PC-9 (cell line): ENCODE measurements around the gene NLE1. TPM values are rescaled to one million over a fixed set of nuclear protein-coding genes. Genes with fewer than 3 reads are reported as not detected.
"Not testable (repeated sequence)": the region's sequence is repeated elsewhere in the genome, so short reads cannot be mapped to it uniquely, and the experiment has no call there.

ENCODE experiments used
- BruUV-seq: library from RNA; stranded (reverse); fragments of 400-500 nt; replicated peaks from 2 replicates; lab custom pipeline; 2021; lab: Mats Ljungman, UMichigan
- CTCF ChIA-PET: fragments of 300-600 bp; sonication (Branson Sonifier 250); formaldehyde crosslinking; loops from one replicate; lab custom pipeline; 2022; ENCODE audit warnings: antibody characterized with exemption; lab: Charles Lee
- POLR2A ChIA-PET: fragments of 300-600 bp; sonication (Branson Sonifier 250); formaldehyde crosslinking; loops from one replicate; lab custom pipeline; 2022; ENCODE audit warnings: antibody characterized with exemption; ENCODE audit not compliant: unreplicated experiment; lab: Charles Lee
- DNase-seq, 2 experiments: peaks; one replicate each; pipeline versions ENCODE4 v3.0.0 to v3.0.0-alpha.2; 2015 to 2022; ENCODE audit warnings: mixed read lengths in 1 of 2
- H2AFZ ChIP-seq: fragments of 200-600 bp; sonication (generic); 2 replicates; pipeline ENCODE4 v1.8.1; 2017; ENCODE audit warnings: antibody characterized with exemption
- H3F3A ChIP-seq: fragments of 200-600 bp; sonication (generic); 2 replicates; pipeline ENCODE4 v1.8.1; 2017; ENCODE audit warnings: antibody characterized with exemption, mild to moderate bottlenecking, low read depth; ENCODE audit not compliant: insufficient read depth
- H3K27ac ChIP-seq: fragments of 200-600 bp; sonication (generic); 2 replicates; pipeline ENCODE4 v1.6.1; 2016; ENCODE audit warnings: mixed run types
- H3K27me3 ChIP-seq: fragments of 200-600 bp; sonication (generic); 2 replicates; pipeline ENCODE4 v1.6.1; 2016; ENCODE audit warnings: low read depth, mixed run types; ENCODE audit not compliant: insufficient read depth
- H3K36me3 ChIP-seq: fragments of 200-600 bp; sonication (generic); 2 replicates; pipeline ENCODE4 v1.6.1; 2016; ENCODE audit warnings: low read depth, mixed run types
- H3K4me1 ChIP-seq: fragments of 200-600 bp; sonication (generic); replicated peaks from 2 replicates; pipeline ENCODE4 v1.6.1; 2016; ENCODE audit warnings: mixed run types; ENCODE audit not compliant: insufficient read depth
- H3K4me2 ChIP-seq: fragments of 200-600 bp; sonication (generic); 2 replicates; pipeline ENCODE4 v1.6.1; 2017; ENCODE audit warnings: mixed run types
- H3K4me3 ChIP-seq: fragments of 200-600 bp; sonication (generic); 2 replicates; pipeline ENCODE4 v1.6.1; 2016; ENCODE audit warnings: mixed run types
- H3K79me2 ChIP-seq: fragments of 200-600 bp; sonication (generic); 2 replicates; pipeline ENCODE4 v1.6.1; 2017; ENCODE audit warnings: low read depth, mixed run types
- H3K9me2 ChIP-seq: fragments of 200-600 bp; sonication (generic); 2 replicates; pipeline ENCODE4 v1.8.1; 2017; ENCODE audit warnings: mild to moderate bottlenecking; ENCODE audit not compliant: insufficient read depth
- H3K9me3 ChIP-seq: fragments of 200-600 bp; sonication (generic); 2 replicates; pipeline ENCODE4 v1.8.1; 2016; ENCODE audit warnings: low read depth; ENCODE audit not compliant: insufficient read depth
- H4K20me1 ChIP-seq: fragments of 200-600 bp; sonication (generic); 2 replicates; pipeline ENCODE4 v1.8.1; 2017; ENCODE audit not compliant: insufficient read depth
- EZH2 ChIP-seq: fragments of 200-600 bp; sonication (generic); IDR thresholded peaks from 2 replicates; pipeline ENCODE4 v1.8.0; 2017; ENCODE audit warnings: antibody characterized with exemption, low read depth
- intact Hi-C: fragments of 100-400 bp; cut with micrococcal nuclease; formaldehyde crosslinking; loops from one replicate; pipeline ENCODE4 v1.10.0; 2022; ENCODE audit not compliant: unreplicated experiment
- total RNA-seq: library from RNA; stranded (reverse); gene quantifications from 2 replicates; pipeline ENCODE4 v1.2.3, GENCODE V29; 2021
- TF ChIP-seq, protein P1 (sequence below): fragments of 200-600 bp; sonication (generic); conservative IDR thresholded peaks from 2 replicates; pipeline ENCODE4 v1.6.1; 2017; ENCODE audit warnings: mixed run types, antibody characterized with exemption, mild to moderate bottlenecking, moderate library complexity

Gene NLE1
- total RNA-seq, 1 experiment from 2014 or later = 16.4 TPM

DNA sequence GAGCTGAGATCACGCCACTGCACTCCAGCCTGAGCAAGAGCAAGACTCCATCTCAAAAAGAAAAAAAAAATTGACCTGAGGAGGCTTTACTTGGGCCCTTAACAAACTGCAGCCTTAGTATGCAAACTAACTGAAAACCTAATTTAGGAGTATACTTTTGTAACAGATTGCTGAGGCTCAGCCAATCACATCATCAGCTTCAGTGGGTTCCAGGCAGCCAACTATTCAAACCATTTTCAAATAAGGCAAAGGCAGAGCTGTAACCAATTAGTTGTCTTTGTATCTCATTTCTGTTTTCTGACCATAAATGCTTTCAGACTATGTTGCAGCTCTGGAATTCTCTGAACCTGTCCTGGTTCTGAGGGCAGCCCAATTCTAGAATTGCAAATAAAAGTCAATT, 46.4 kb downstream of the NLE1 start:
- H3K27ac ChIP-seq = no peak overlapping the region
- H3K27me3 ChIP-seq = no peaks in the 10 kb centered on the region
- H4K20me1 ChIP-seq = no peaks in the 10 kb centered on the region
- H3K36me3 ChIP-seq = no peaks in the 10 kb centered on the region
- H3K79me2 ChIP-seq = no peaks in the 10 kb centered on the region
- ChIA-PET POLR2A (no interaction called here), CTCF (no interaction called here)
- H3K4me3 ChIP-seq = no peak overlapping the region
- H3K4me1 ChIP-seq = no peaks in the 10 kb centered on the region; the same call in 1 of the 2 replicates
- H3K4me2 ChIP-seq = no peak overlapping the region
- no TSS peak for BruUV-seq
- no peak overlapping the region for H2AFZ ChIP-seq
- H3K9me3 ChIP-seq = no peaks in the 10 kb centered on the region; the same call in 1 of the 2 replicates
- intact Hi-C loops = no loop called here
- H3K9me2 ChIP-seq = no peaks in the 10 kb centered on the region
- TF ChIP-seq, protein P1, sequence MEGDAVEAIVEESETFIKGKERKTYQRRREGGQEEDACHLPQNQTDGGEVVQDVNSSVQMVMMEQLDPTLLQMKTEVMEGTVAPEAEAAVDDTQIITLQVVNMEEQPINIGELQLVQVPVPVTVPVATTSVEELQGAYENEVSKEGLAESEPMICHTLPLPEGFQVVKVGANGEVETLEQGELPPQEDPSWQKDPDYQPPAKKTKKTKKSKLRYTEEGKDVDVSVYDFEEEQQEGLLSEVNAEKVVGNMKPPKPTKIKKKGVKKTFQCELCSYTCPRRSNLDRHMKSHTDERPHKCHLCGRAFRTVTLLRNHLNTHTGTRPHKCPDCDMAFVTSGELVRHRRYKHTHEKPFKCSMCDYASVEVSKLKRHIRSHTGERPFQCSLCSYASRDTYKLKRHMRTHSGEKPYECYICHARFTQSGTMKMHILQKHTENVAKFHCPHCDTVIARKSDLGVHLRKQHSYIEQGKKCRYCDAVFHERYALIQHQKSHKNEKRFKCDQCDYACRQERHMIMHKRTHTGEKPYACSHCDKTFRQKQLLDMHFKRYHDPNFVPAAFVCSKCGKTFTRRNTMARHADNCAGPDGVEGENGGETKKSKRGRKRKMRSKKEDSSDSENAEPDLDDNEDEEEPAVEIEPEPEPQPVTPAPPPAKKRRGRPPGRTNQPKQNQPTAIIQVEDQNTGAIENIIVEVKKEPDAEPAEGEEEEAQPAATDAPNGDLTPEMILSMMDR = no peak
- no peak for TF ChIP-seq EZH2
- H3F3A ChIP-seq = peaks cover 13% of the 10 kb centered on the region
- no peak for DNase-seq

DNA sequence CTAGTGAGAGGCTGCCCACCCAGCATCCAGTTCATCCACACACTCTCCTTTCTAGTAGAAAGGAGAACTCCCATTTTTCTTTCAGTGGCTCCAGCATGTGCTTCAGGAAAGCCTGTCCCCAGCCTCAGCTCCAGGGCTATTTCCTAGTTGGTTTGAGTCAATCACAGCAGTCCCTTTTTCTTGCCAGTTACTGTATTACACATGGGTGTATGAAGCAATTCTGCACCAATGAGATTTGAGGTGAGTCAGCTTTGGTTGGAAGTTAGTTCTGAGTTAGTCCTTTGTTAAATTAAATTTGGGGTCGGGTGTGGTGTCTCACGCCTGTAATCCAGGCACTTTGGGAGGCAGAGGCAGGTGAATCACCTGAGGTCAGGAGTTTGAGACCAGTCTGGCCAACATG, 47.2 kb downstream of the NLE1 start:
- H3K4me1 ChIP-seq = peaks cover under 1% of the 10 kb centered on the region; the same call in 1 of the 2 replicates
- DNase-seq = peak; percentile 19 to 89
- no peak overlapping the region for H3K4me3 ChIP-seq
- intact Hi-C loops = no loop called here
- no peaks in the 10 kb centered on the region; the same call in 1 of the 2 replicates for H3K9me3 ChIP-seq
- CTCF ChIA-PET = no interaction called here
- no peaks in the 10 kb centered on the region for H3K27me3 ChIP-seq
- no peaks in the 10 kb centered on the region for H3K9me2 ChIP-seq
- no peak overlapping the region for H3K4me2 ChIP-seq
- H3K79me2 ChIP-seq = no peaks in the 10 kb centered on the region
- peak overlapping the region; percentile 59 for H3K27ac ChIP-seq
- H3K36me3 ChIP-seq = no peaks in the 10 kb centered on the region
- no TSS peak for BruUV-seq
- no peak for TF ChIP-seq EZH2
- TF ChIP-seq, protein P1 = no peak
- peaks cover 13% of the 10 kb centered on the region for H3F3A ChIP-seq
- POLR2A ChIA-PET = interaction anchor here (0.6 kb wide), 1 partner anchor 11 kb away, joined by 5 read pairs; no protein-coding TSS in a partner anchor
- no peaks in the 10 kb centered on the region for H4K20me1 ChIP-seq
- peak overlapping the region; percentile 65; the same call in 1 of the 2 replicates for H2AFZ ChIP-seq

DNA sequence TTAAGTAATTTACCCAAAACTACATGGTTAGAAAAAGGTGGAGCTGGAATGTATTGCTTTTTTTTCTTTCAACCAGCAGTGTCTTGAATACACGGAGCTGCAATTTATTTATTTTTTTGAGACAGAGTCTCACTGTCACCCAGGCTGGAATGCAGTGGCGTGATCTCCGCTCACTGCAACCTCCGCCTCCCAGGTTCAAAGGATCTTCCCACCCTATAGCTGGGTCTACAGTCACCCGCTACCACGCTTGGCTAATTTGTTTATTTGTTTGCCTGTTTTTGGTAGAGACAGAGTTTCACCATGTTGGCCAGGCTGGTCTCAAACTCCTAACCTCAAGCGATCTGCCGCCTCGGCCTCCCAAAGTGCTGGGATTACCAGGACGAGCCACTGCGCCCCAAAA, 51.4 kb downstream of the NLE1 start:
- H3K9me2 ChIP-seq, H3K27me3 ChIP-seq, H3K9me3 ChIP-seq, H3K27ac ChIP-seq, DNase-seq, H3K4me2 ChIP-seq, POLR2A ChIA-PET, H3K36me3 ChIP-seq, BruUV-seq, intact Hi-C loops, H3K4me3 ChIP-seq, H2AFZ ChIP-seq, H4K20me1 ChIP-seq, CTCF ChIA-PET: not testable (repeated sequence)
- Histone ChIP-seq H3F3A (peaks cover 27% of the 10 kb centered on the region), H3K79me2 (peaks cover 27% of the 10 kb centered on the region), H3K4me1 (peaks cover 26% of the 10 kb centered on the region)
